H4 (cell line): ENCODE data around the gene ONECUT2. TPM values are rescaled to one million over a fixed set of nuclear protein-coding genes. Genes with fewer than 3 reads are reported as not detected.
A peak's percentile ranks its signal among the peaks of the same experiment; 100 is the strongest.
"Not testable (repeated sequence)": the region's sequence is repeated elsewhere in the genome, so short reads cannot be mapped to it uniquely, and the experiment has no call there.

ENCODE experiments used
- DNase-seq: peaks from one replicate; pipeline ENCODE4 v3.0.0-alpha.2; 2015; ENCODE audit warnings: low spot score
- total RNA-seq: library from RNA; depleted of rRNA; stranded (reverse); fragments of >200 nt; shearing (Covaris generic); gene quantifications from 2 replicates; pipeline ENCODE4 v1.2.3, GENCODE V29; 2014

The ONECUT2 gene
- total RNA-seq, 1 experiment from 2014 or later: 1.4 TPM

DNA sequence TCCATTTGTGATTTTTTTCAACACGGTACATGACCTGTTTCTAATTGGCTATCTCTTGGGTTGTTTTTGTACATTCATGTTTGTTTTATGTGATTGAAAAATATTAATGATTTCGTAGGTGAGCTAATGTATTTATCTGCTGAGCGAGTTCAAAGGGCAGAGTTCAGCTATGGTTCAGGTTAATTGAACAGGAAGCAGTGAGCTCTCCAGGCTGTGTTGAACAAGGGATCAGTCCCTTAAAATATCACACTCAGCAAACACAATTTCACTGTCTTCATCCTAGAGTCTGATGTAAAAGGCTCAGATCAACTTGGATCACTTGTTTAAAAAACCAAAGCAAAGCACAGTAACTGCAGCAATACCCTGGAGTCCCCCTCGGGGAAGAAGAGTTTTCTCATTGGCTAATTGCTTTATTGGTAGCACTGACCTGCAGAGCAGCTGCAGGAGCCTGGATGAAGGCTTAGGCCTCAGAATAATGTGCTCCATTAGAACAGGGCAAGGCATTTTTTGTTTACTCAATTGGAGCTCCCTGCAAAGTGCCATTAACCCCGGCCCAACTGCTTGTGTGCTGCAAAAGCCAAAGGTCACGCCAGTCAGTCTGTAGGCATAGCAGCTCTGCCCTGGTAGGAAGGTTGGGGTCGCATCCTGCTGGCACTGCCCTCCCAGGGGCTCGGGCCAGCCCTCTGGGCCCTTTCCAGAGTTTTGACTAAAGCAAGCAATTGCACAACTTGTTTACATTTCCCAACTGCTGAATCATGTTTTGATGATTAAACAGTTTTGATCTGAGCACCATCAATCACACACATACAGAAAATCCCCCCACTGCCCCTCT is 10.5 kb downstream of the ONECUT2 start:
- DNase-seq: peak; percentile 43

DNA sequence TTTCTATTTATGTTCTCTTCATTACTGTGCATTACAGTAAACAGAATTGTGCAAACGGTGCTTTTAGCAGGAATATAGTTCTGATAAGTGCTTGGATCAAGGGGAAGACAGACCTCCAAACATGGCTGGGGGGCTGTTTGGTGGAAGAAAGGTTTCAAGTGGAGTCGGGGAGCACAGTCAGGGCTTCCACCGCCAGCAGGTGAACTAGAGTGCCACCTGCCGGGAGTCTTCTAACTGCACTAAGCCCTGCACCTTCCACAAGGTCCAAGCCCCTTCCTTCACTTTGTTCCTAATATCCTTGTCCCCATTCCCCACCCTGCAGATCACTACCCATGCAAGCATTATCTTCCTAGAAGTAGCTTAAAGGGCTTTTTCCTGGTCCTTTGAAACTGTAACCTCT is 11.1 kb downstream of the ONECUT2 start:
- DNase-seq: peak; percentile 61

DNA sequence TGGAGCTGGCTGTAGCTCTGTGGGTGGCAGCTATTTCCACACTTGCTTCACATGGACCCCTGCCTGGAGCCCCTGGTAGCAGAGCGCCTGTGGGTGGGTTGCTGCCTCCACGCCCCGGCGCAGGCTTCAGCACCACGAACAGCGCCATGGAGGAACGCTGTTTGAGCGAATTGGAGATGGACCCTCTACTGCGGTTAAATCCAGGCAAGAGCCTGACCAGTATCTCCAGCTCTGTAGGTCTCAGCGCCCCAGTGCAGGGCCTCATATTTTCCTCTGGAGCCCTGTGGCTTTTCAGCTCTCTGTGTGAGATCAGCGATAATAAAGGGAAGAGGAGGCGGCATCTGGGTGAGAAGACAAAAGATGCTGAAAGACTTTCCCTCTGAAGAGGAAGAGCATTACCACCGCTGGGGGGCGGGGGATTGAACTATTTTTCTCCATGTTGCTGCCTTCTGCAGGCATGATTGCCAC is 12.0 kb downstream of the ONECUT2 start:
- no peak for DNase-seq

DNA sequence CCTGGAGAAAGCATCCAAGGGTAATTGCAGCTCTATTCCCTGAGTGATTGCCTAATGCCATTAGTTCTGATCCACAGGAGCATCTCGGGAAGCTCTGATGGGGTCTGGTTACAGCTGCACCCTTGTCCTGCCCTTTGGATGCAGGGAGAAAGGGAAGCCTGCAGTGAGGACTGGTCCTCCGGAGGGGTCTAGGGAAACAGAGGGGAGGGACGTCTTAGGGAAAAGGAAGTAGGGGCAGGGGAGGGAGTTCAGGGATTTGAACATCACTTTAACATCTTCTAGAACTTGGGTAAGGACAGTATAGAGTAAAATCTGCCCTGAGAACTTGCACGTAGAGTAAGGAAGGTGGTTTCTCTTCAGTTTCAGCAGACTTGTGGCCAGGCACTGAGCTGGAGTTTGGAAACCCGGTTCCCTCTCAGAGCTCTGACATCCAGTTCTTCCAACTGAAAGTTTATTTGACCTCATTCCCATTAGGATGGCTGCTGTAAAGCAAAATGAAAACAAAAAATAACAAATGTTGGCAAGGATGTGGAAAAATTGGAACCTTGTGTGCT is 20.5 kb downstream of the ONECUT2 start:
- no peak for DNase-seq

DNA sequence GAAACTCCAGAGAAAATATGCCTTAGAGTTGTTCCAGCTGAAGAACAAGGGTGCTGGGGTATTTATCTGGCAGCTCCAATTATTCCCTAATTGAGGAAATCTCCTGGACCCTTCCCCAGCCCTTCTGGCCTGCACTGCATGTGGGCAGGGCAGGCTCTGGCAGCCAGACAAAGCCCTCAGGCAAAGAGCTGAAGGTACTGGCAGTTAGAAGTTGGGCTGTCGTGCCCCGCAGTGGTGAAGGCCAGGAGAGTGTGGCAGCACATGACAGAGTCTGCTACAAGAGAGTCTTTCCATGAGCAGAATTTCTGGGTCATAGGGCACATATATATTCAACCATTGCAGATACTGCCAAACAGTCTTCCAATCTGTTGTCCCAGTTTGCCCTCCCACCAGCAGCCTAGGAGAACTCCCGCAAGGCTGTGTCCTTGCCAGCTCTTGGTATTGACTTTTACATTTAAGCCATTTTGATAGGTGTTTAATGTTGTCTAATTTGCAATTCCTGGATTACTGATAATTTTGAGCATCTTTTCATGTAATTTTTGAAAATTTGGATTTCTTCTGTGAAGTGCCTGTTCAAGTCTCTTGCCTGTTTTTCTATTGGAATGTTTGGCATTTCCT is 26.6 kb downstream of the ONECUT2 start:
- DNase-seq: no peak

DNA sequence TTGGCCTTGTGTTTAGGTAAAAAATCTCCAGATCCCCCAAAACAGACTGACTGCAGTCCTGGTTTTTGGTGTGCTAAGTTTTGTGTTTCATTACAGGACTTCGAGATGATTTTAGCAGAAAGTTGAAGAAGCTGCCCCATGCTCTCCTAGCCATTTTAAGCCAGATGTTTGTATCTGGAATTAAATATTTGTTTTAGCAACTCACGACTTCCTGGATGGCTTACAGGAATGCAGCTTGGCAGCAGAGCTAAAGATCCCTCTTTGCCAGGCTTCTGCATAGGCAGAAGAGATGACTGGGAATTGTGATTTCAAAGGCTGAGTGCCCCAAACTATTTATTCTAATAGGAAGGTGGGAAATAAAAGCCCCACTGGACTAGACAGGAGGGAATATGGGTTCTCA is 31.1 kb downstream of the ONECUT2 start:
- peak; percentile 54 for DNase-seq

DNA sequence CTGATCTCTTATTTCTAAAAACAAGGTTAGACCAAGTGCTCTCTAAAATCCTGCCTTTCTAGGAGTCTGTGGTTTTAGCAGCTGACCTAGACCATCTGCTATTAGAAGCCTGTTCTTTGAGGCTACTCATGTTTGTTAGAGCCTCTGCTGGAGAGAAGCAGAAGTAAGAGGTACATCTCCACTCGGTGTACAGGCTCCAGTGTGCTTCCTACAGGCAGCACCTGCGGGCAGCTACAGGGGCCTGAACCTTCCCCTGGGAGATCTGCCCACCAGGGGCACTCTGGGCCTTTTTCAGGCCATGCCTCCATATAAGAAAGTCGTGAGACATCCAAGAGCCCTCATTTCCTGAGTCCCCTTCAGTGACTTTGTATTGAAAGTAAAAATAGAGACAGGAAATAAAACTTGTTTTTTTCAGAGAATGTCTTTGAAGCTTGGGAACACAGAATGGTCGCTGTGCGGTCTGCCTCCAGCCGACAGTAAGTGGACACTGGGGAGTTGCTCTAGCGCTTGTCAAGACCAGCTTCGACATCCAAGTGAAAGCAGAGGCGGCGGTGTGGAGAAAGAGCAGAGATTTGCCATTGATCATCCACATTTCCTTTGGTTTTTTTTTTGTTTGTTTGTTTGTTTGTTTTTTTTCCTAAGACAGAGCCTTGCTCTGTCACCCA is 31.7 kb downstream of the ONECUT2 start:
- peak; percentile 63 for DNase-seq

DNA sequence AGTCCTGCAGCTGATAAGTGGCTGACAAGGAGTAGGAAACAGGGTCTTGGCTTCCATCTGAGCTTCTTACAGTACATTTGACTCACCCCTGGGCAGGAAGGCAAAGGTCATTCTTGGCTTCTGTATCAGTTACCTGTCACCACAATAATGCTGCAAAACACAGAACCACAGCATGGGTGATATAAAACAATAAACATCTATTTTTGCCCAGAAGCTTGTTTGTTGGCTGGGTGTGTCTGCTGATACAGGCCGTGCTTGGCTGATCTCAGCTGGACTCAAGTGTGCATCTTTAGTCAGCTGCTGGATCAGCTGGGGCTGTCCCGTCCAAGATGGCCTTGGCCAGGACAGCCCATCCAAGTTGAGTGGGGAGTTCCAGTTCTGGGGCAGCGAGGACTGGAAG is 34.7 kb downstream of the ONECUT2 start:
- DNase-seq: no peak

DNA sequence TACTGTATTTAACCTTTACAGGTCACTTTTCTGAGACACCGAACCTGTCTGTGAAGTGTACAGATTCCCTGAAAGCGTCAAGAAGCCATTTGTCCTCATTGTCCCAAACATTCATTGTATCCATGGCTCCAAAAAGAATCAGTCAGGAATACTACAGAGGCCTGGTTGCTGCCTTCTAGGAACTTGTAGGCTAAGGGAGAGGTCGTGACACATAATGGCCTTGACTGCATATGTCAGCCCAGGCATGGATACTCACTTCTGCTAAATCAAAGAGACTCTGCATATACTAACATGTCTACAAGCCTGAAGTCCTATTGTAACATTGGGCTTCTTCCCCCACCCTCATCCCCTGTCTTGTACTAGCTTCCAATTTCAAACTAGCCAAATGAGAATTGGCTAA is 40.2 kb downstream of the ONECUT2 start:
- no peak for DNase-seq

DNA sequence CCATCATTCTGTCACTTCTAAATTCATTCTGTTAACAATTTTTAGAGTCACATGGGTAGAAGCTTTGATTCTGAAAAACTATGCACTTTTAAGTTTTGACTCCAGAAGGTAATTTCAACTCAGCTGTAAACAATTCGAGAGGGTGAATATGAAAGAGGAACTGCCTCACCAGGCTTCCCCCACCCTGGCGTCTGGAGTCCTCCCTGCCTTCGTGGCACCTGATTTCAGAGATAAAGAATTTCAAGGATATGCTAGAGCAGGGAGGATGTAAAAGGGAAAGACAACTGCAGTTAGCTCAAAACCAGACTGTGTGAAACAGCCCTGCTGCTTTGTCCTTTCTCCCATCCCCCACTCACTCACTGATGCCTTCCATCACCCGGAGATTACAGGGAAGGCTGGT is 40.7 kb downstream of the ONECUT2 start:
- DNase-seq: no peak

DNA sequence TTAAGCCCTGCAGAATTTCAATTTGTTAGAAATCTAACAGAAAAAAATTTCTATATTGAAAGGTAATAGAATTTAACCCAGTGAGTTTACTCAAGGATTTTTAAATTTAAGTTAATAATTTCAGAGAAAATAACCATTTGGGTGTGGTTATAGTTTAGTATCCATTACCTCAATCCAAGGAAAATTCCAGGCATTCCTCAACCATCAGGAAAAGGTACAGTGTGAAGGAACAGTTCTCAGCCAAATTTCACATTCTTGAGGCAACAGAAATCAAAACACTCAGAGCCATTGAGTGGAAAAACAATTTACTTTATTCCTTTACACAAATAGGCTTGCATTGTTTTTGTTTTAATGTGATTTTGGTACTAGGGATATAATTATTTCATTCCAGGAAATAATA is 45.6 kb downstream of the ONECUT2 start:
- no peak for DNase-seq

DNA sequence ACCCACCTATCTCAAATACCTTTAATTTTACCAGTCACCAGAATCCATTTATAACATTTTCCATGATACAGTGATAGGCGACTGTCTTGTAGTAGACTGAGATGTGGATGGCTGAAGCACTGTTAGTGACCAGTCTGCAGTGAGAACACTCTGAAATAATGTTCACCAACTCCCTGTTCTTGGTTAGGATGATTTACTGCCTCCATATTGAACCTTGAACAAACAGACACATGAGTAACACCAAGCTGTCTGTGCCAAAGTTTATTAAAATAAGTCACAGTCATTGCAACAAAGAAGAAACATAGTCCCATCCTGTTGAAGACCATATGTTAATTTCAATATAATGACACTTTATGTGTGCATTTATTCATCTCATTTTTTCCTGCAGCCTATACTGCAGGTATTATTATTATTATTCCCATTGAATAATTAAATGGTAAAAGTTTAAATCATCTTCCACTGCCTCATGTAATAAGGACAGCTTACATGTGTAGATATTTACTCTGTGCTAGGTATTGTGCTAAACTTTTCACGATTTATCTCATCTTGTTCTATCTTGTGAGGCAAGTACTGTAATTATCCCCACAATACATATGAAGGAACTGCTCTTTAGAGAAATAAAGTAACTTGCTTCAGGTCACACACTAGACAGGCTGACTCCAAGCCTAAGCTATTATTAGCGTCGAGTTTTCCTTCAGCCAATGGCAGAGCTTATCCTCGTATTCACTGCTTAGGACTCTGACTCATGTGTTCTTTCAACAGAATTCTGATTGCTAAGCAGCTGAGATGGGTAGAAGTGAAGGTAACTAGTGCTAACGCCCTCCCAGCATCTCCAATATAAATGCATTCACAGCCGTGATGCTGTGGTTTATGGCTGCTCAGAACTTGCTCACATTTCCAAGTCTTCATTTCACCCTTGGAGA is 62.5 kb downstream of the ONECUT2 start:
- DNase-seq: peak; percentile 45

DNA sequence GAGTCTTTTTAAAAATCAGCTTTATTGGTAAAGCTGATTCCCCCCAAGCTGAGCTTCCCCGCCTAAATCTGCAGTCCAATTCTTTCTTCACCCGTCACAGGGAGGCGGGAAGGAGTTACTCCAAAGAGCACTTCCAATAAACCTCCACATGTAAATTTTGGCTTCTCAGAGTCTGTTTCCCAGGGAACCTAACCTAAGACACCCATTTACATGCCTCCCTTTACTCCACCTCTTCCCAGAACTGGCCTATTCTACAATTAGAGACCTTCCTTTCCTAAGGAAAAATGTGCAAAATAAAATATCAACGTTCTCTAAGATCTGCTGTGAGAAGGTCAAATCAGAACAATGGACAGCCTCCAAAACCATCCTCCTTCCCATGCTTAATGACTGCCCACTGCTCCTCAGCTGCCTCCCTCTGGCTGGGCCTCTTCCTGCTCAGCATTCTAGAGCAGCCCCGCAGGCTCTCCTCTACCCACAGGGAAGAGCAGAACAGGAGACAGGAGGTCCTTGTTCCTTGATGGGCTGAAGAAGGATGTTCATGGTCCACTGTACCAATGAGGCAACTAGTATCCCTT is 63.6 kb downstream of the ONECUT2 start:
- DNase-seq: no peak

DNA sequence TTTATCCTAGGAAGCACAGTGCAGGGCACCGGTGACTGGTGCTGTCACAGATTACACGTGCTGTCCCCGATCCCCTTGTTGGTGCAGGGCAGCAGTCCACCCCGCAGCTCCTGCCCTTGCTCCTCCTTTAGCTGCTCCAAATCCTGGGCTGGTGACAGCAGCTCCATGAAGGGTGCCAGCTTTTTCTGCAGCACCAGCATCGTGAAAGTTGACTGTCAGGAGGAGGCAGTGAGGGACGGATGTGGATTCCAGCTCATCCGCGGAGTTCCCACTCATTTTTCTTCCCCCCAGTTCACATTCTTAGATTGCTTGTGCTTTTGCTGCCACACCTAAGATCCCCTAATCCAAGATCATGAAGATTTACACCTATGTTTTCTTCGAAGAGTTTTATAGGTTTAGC is 67.5 kb downstream of the ONECUT2 start:
- DNase-seq: no peak

DNA sequence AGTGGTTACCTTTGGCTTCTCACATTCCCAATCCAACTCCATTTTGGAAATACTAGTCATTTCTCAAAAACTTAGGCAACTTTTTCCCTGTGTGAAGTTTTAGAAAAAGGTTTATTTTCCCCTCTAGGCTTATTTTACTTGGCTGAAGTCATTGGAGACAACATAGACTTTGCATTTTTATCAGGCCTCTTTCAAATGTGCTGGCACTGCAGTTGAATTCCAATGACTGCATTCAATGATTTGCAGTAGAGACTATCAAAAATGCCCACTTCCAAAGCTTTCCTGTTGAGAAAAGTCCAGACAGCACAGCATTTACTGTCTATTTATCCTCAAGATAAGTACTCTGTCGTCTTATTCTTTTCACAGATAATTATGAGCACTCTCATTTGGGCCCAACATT is 70.1 kb downstream of the ONECUT2 start:
- DNase-seq: no peak

DNA sequence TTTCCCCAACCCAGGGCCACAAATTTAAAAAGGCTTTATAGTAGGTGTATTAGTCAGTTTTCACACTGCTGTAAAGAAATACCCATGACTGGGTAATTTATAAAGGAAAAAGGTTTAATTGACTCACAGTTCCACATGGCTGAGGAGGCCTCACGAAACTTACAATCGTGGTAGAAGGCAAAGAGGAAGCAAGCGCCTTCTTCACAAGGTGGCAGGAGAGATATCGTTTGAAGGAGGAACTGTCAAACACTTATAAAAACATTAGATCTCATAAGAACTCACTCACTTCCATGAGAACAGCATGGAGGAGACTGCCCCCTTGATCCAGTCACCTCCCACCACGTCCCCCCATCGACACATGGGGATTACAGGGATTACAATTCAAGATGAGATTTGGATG is 80.9 kb downstream of the ONECUT2 start:
- DNase-seq: no peak

DNA sequence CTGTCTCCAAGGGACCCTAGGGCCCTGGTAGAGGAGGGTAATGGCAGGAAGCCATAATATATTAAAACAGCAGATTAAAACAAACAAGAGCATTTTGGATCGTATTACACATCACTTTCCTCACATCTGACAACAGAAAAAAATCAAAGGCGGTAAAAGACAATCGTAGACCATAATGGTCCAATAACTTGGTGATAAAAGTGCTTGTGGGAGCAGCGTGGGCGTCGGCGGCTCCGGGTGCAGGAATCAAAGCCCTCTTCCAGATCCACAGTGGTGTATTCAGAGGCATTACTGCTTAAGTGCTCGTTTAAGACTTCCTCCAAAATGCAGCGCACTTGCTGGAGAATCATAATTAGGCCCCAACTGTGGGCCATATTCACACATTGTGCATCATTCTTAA is 83.4 kb downstream of the ONECUT2 start:
- DNase-seq: no peak

DNA sequence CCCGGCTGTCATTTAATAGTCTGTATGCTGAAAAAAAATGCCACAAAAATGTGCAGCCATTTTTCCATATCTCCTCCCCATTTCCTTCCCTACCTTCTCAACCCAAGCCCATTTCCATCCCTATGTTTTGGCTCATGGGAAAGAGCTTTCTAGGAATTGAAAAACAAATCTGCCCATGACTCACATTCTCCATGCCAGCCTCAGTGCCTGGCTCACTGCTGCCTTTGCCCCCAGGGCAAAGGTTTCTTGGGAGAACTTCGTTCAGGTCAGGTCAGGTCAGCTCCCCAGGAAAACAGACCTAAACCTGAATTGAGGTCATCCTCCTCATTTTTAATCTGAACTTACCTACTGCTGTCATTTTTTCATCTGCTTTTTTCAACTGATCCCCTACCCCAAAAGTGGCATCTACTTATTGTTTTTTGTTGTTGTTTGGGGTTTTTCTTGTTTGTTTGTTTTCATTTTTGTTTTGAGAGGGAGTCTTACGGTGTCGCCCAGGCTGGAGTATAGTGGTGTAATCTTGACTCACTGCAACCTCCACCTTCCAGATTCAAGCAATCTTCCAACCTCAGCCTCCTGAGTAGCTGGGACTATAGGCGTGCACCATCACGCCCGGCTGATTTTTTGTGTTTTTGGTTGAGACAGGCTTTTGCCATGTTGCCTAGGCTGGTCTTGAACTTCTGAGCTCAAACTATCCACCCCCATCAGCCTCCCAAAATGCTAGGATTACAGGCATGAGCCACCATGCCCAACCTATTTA is 84.7 kb downstream of the ONECUT2 start:
- DNase-seq: peak; percentile 40

DNA sequence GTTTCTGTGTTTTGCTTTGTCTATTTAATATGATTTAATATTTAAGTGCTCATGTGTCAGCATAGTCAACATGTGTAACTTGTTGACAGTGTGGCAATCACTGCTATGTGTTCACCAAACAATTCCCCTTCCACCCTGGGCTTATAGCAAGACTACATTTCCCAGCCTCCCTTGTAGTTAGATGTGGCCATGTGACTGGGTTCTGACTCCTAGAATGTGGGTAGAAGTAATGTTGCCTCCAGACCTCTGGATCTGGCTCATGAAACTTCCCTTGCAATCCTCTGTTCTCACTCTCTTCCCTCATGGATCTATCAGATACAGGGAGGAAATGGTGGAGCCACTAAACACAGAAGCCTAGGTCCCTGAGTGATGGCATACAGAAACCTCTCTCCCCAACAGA is 87.2 kb downstream of the ONECUT2 start:
- not testable (repeated sequence) for DNase-seq
